H9 (cell line): ENCODE results near the gene SMCP. TPM values are rescaled to one million over a fixed set of nuclear protein-coding genes. Genes with fewer than 3 reads are reported as not detected.

ENCODE experiments used
- DNase-seq: peaks from one replicate; pipeline ENCODE4 v3.0.0-alpha.2; 2017
- H2AFZ ChIP-seq: one replicate; pipeline ENCODE4 v1.6.1; 2013; ENCODE audit warnings: mild to moderate bottlenecking, low read length, control low read depth, moderate library complexity
- H2AK5ac ChIP-seq: 2 replicates; pipeline ENCODE4 v1.6.1; 2013; ENCODE audit warnings: low read length, control low read depth, mixed read lengths; ENCODE audit not compliant: insufficient read length
- H2BK120ac ChIP-seq: one replicate; pipeline ENCODE4 v1.6.1; 2013; ENCODE audit warnings: low read depth, mild to moderate bottlenecking, low read length, control low read depth, inconsistent platforms; ENCODE audit not compliant: poor library complexity, severe bottlenecking
- H2BK12ac ChIP-seq: 2 replicates; pipeline ENCODE4 v1.6.1; 2013; ENCODE audit warnings: low read length, control low read depth, mixed read lengths, low read depth; ENCODE audit not compliant: insufficient read length
- H2BK15ac ChIP-seq: 2 replicates; pipeline ENCODE4 v1.6.1; 2013; ENCODE audit warnings: low read depth, low read length, control low read depth
- H2BK20ac ChIP-seq: one replicate; pipeline ENCODE4 v1.6.1; 2013; ENCODE audit warnings: low read depth, mild to moderate bottlenecking, low read length, control low read depth, inconsistent platforms; ENCODE audit not compliant: poor library complexity, severe bottlenecking
- H2BK5ac ChIP-seq: 2 replicates; pipeline ENCODE4 v1.6.1; 2013; ENCODE audit warnings: low read length, control low read depth, mixed read lengths; ENCODE audit not compliant: insufficient read length
- H3K14ac ChIP-seq: 2 replicates; pipeline ENCODE4 v1.6.1; 2013; ENCODE audit warnings: low read length, control low read depth; ENCODE audit not compliant: insufficient read depth
- H3K18ac ChIP-seq: 2 replicates; pipeline ENCODE4 v1.6.1; 2013; ENCODE audit warnings: low read depth, mild to moderate bottlenecking, mixed read lengths, low read length, control low read depth; ENCODE audit not compliant: insufficient read length
- H3K23ac ChIP-seq: 2 replicates; pipeline ENCODE4 v1.6.1; 2013; ENCODE audit warnings: low read length, control low read depth, mixed read lengths, low read depth; ENCODE audit not compliant: insufficient read length
- H3K23me2 ChIP-seq: 2 replicates; pipeline ENCODE4 v1.6.1; 2013; ENCODE audit warnings: low read depth, mild to moderate bottlenecking, mixed read lengths, low read length, control low read depth; ENCODE audit not compliant: insufficient read length, poor library complexity, severe bottlenecking
- H3K27ac ChIP-seq: 2 replicates; pipeline ENCODE4 v1.5.1; 2013; ENCODE audit warnings: low read length, control low read depth, mixed read lengths, low read depth; ENCODE audit not compliant: insufficient read length
- H3K27me3 ChIP-seq: 2 replicates; pipeline ENCODE4 v1.6.1; 2013; ENCODE audit warnings: low read length, control low read depth, inconsistent platforms; ENCODE audit not compliant: insufficient read depth
- H3K4ac ChIP-seq: 2 replicates; pipeline ENCODE4 v1.6.1; 2013; ENCODE audit warnings: low read depth, mild to moderate bottlenecking, control low read depth, inconsistent platforms, low read length, moderate library complexity
- H3K4me1 ChIP-seq: 2 replicates; pipeline ENCODE4 v1.6.1; 2013; ENCODE audit warnings: low read length, control low read depth, inconsistent platforms; ENCODE audit not compliant: insufficient read depth
- H3K4me2 ChIP-seq: 2 replicates; pipeline ENCODE4 v1.6.1; 2013; ENCODE audit warnings: low read length, control low read depth, mixed read lengths; ENCODE audit not compliant: insufficient read length, insufficient read depth
- H3K56ac ChIP-seq: 2 replicates; pipeline ENCODE4 v1.6.1; 2013; ENCODE audit warnings: low read depth, mild to moderate bottlenecking, mixed read lengths, low read length, control low read depth; ENCODE audit not compliant: insufficient read length
- H3K79me1 ChIP-seq: 2 replicates; pipeline ENCODE4 v1.6.1; 2013; ENCODE audit warnings: low read depth, mild to moderate bottlenecking, moderate library complexity, low read length, control low read depth, inconsistent platforms; ENCODE audit not compliant: insufficient read depth, poor library complexity, severe bottlenecking
- H3K79me2 ChIP-seq: 2 replicates; pipeline ENCODE4 v1.6.1; 2013; ENCODE audit warnings: low read length, control low read depth, inconsistent platforms; ENCODE audit not compliant: insufficient read depth
- H3K9ac ChIP-seq: 2 replicates; pipeline ENCODE4 v1.6.1; 2013; ENCODE audit warnings: low read length, control low read depth, mixed read lengths; ENCODE audit not compliant: insufficient read length; ENCODE audit errors: extremely low read depth
- H3K9me3 ChIP-seq: one replicate; pipeline ENCODE4 v1.6.1; 2013; ENCODE audit warnings: low read depth, low read length, inconsistent platforms; ENCODE audit not compliant: control insufficient read depth
- H3T11ph ChIP-seq: one replicate; pipeline ENCODE4 v1.6.1; 2013; ENCODE audit warnings: mild to moderate bottlenecking, low read length, control low read depth, inconsistent platforms
- H4K20me1 ChIP-seq: one replicate; pipeline ENCODE4 v1.6.1; 2013; ENCODE audit not compliant: control insufficient read depth, insufficient read length, insufficient read depth
- H4K5ac ChIP-seq: 2 replicates; pipeline ENCODE4 v1.6.1; 2013; ENCODE audit warnings: low read depth, mild to moderate bottlenecking, mixed read lengths, low read length, control low read depth; ENCODE audit not compliant: insufficient read length
- H4K8ac ChIP-seq: replicated peaks from 2 replicates; pipeline ENCODE4 v1.6.1; 2013; ENCODE audit warnings: low read length, control low read depth, mixed read lengths, low read depth; ENCODE audit not compliant: insufficient read length
- H4K91ac ChIP-seq: 2 replicates; pipeline ENCODE4 v1.6.1; 2013; ENCODE audit warnings: low read depth, mild to moderate bottlenecking, moderate library complexity, mixed read lengths, low read length, control low read depth; ENCODE audit not compliant: insufficient read length
- H3K27ac Mint-ChIP-seq, 3 experiments: 2 replicates in 2 of 3; 3 replicates in 1 of 3; pipeline ENCODE4 v1.8.0; 2020 to 2021; ENCODE audit warnings: mixed read lengths in 3 of 3, mild to moderate bottlenecking in 1 of 3, moderate library complexity in 1 of 3
- H3K27me3 Mint-ChIP-seq: 2 replicates; pipeline ENCODE4 v1.8.0; 2021; ENCODE audit warnings: low read depth, mild to moderate bottlenecking, moderate library complexity, mixed read lengths
- H3K36me3 Mint-ChIP-seq, 3 experiments: 2 replicates in 2 of 3; 3 replicates in 1 of 3; pipeline ENCODE4 v1.8.0; 2020 to 2021; ENCODE audit warnings: low read depth in 3 of 3, mixed read lengths in 3 of 3; ENCODE audit not compliant: insufficient read depth in 1 of 3
- H3K4me1 Mint-ChIP-seq, 2 experiments: 2 replicates each; pipeline ENCODE4 v1.8.0; 2020; ENCODE audit warnings: mixed read lengths in 2 of 2
- H3K4me3 Mint-ChIP-seq, 2 experiments: 2 replicates in 1 of 2; 3 replicates in 1 of 2; pipeline ENCODE4 v1.8.0; 2020 to 2021; ENCODE audit warnings: mild to moderate bottlenecking in 2 of 2, mixed read lengths in 2 of 2, moderate library complexity in 1 of 2
- H3K9me3 Mint-ChIP-seq, 2 experiments: 2 replicates in 1 of 2; 3 replicates in 1 of 2; pipeline ENCODE4 v1.8.0; 2020; ENCODE audit warnings: mild to moderate bottlenecking in 2 of 2, mixed read lengths in 2 of 2, moderate library complexity in 1 of 2
- CTCF ChIP-seq: fragments of 200-600 bp; sonication (generic); conservative IDR thresholded peaks from 3 replicates; pipeline ENCODE4 v1.8.0; 2021; ENCODE audit warnings: antibody characterized with exemption, mild to moderate bottlenecking
- total RNA-seq: library from RNA; stranded (reverse); gene quantifications from 2 replicates; pipeline ENCODE4 v1.2.1, GENCODE V29; 2021

SMCP gene
- total RNA-seq, 1 experiment from 2014 or later: not detected

DNA sequence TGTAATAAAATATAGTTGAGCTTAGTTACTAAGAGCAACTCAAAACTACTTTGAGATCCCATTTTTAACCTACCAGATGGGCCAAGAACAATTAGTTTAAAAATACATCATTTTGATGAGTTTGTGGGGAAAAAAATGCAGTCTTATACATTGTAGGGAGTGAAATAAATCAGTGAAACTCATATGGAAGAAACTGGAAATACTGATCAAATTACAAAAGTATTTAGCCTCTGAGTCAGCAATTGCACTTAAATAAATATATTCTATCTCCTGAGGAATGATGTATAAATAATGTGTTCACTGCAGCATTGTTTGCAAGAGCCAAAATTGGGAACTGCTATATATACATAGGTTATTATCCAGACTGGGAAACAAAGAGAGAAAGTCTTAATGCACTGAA is 4.6 kb upstream of the SMCP start:
- H3K4me2 ChIP-seq: no peak overlapping the region
- H3K27me3 Mint-ChIP-seq: no peaks in the 10 kb centered on the region; the same call in none of the 2 replicates

More for the DNA sequence above, 4.6 kb upstream of the SMCP start:
- Histone ChIP-seq H3K79me2 (no peaks in the 10 kb centered on the region), H2AK5ac (no peak overlapping the region), H2AFZ (no peak overlapping the region), H4K8ac (no peak overlapping the region), H2BK20ac (no peak overlapping the region), H4K20me1 (no peaks in the 10 kb centered on the region), H4K5ac (no peak overlapping the region), H3K56ac (no peak overlapping the region), H3K23ac (no peak overlapping the region), H3K9ac (no peak overlapping the region), H3K4ac (no peak overlapping the region), H2BK12ac (no peak overlapping the region), H3K27ac (no peak overlapping the region), H3K27me3 (no peaks in the 10 kb centered on the region), H3K18ac (no peak overlapping the region), H4K91ac (no peak overlapping the region), H3T11ph (no peak overlapping the region), H3K23me2 (no peaks in the 10 kb centered on the region), H2BK15ac (no peak overlapping the region), H3K79me1 (no peaks in the 10 kb centered on the region), H2BK120ac (no peak overlapping the region), H3K4me1 (no peaks in the 10 kb centered on the region), H3K9me3 (no peaks in the 10 kb centered on the region), H2BK5ac (no peak overlapping the region), H3K14ac (no peak overlapping the region)
- DNase-seq: no peak
- H3K9me3 Mint-ChIP-seq: peaks cover 24 to 28% of the 10 kb centered on the region in 2 experiments
- no peaks in the 10 kb centered on the region for H3K4me1 Mint-ChIP-seq
- H3K4me3 Mint-ChIP-seq: no peak overlapping the region
- H3K27ac Mint-ChIP-seq: no peak overlapping the region
- peaks cover 0 to 4% (median 2%) of the 10 kb centered on the region in 3 experiments; a peak in 4 of 7 replicates for H3K36me3 Mint-ChIP-seq
- TF ChIP-seq CTCF: no peak
